ENCODE results near the gene TMBIM4.
A peak's percentile ranks its signal among the peaks of the same experiment; 100 is the strongest.
"Not testable (repeated sequence)": the region's sequence is repeated elsewhere in the genome, so short reads cannot be mapped to it uniquely, and the experiment has no call there.

The TMBIM4 gene

DNA sequence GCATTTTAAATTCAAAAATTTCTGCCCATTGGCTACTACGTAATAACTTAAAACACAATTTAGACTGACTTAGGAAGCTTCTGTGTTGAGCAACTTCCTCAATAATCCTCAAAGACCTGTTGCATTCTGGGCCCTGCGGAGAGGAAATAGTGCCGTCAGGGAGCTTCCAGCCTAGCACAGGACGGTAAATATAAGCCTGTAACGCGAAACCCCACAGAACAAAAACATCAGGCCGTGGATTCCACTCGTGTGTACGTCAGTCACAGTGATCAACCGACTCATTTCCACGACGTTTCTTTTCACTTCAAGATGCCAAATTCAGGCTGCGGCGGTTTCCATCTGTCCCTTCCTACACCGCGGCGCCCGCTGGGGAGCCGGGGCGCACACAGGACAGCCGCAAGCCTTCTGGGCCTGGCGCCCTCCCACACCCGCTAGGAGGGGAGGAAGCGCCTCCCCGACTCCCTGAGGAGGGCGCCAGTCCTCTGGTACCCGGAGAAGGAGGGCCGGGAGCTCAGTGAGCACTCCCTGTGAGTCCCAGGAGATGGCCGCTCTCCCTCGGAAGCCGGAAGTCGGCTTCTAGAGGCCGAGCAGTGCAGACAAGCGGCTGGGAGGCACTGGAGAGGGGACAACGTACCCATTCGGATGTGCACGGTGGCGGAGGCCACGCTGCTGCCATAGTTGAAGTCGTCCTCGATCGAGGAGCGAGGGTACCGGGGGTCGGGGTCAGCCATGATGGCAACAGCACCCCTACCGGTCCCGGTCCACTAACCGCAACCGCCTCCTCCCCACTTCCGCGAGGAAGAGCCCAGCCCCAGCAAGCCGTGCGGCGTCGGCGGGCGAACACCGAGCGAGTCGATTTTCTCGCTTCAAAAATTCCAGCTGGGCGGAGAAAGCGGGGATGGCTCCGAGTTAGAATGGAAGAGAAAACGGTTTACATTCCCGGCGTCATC lies at the start of gene TMBIM4:
Gene TMBIM4, minus strand, starts transcription at position 776 of the 950 bp plus-strand sequence. Its CDS starts 45 bp downstream, at position 731.
- peak; percentile 68 for DNase-seq (ENCODE audit: low read depth, low spot score)

DNA sequence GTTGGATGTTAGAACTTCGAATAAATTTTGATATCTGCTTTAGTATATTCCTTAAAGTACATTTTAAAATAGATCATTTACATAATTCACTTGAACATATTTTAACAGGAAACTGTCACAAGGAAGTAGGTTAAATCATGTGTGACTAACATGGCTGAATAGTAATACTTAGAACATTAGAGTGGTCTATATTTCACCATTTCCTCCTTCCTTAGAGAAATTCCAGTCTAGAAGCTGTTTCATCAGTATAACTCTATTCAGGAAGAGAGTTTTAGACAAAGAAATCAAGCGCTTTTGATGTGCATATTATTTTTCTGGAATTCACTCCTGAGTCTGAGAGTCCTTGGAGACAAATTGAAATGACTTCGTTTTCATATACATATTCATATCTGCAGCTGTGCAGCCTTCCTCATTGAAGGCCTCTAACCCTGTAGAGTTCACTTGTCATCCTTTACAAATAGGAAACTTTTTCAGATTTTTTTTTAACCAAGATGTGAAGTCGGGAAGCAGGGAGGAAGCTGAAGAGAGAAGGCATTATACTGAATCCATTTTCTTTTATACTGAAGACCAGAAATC lies 47.6 kb upstream of the TMBIM4 start:
- no peak for DNase-seq (ENCODE audit: low read depth, low spot score)

DNA sequence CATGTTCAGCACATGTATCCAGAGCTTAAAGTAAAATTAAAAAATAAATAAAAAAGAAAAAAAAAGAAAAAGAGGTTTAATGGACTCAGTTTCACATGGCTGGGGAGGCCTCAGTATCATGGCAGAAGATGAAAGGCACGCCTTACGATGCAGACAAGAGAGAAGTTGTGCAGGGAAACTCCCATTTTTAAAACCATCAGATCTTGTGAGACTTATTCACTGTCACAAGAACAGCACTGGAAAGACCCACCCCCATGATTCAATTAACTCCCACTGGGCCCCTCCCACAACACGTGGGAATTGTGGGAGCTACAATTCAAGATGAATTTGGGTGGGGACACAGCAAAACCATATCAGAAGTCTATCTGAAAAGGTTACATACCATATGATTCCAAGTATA lies 43.2 kb upstream of the TMBIM4 start:
- DNase-seq (ENCODE audit: low read depth, low spot score), result not testable (repeated sequence)

GRCh38 chr12:66211573-66211972 lies 41.8 kb upstream of the TMBIM4 start:
- not testable (repeated sequence) for DNase-seq (ENCODE audit: low read depth, low spot score)

DNA sequence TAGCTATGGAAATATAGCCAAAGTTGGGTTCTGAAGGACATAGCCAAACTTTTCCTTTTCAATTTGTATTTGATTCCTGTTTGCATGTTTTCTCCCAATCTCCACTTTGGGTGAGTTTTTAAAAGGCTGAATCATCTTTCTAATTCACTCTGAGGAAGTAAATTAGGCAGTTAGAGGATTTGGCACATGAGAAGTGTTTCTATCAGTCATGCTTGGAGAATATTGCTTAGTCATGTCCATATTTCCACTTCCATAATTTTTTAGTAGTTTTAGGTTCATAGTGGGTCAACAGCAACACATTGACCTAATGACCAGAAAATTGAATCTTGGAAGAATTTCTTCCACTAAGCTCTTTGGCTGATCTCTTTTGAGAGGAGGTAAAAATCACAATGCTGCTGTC lies 41.0 kb upstream of the TMBIM4 start:
- DNase-seq (ENCODE audit: low read depth, low spot score), result no peak

DNA sequence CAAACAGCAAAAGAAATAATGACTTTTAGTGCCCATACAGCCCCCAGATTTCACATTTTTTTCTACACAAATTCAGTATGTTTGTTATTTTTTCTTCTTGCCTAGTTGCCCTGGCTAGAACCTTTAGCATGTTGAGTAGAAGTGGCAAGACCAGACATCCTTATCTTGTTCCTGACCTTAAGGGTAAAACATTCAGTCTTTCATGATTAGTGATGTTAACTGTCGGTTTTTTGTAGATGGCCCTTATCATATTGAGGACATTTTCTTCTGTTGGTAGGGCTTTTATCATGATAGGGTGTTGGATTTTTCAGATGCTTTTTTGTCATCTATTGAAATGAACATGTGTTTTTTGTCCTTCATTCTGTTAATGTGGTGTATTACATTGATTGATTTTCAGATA lies 36.3 kb upstream of the TMBIM4 start:
- DNase-seq (ENCODE audit: low read depth, low spot score), result no peak

DNA sequence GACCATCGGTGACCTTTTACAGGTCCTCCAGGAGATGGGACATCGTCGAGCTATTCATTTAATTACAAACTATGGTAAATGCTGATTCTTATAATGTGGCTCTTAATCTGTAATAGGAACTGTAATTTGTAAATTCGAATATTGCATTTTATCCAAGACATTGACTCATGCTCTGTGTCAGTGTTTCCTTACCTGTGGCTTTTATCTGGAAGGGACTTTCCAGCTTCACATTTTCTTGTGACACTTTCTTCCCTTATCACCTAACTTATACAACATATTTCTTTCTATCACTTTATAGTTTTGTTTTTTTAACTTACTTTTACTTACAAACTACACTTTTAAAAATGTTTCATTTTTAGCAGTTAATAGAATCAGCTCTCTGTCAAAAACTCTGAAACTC lies 34.0 kb upstream of the TMBIM4 start:
- no peak for DNase-seq (ENCODE audit: low read depth, low spot score)

DNA sequence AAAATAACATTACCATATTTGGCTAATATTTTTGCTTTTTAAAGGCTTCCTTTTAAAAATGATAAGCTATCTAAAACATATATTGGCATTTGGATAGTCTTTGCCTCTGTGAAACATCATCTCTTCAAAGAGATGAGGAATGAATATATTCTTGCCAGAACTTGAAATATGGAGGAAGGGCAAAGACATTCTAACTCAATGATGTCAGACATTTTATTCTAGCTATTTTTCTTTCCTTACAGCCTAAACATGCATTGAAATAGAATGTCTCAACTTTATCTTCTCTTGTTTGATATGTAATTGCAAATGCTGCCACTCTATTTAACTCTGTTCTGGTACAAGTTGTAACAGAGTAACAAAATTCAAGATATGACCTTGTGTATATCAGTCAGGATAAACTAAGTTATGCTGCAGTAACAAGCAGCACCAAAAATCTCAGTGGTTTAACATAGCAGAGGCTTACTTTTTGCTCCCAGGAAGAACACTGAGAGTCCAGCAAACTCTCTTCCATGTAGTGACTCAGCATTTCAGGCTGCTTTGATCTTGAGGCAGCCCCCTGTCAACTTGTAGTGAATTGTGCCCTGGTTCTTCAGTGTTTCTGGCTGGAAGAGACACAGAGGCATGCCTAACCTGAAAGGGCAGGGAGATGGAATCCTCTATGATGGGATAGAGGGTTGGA lies 30.2 kb upstream of the TMBIM4 start:
- no peak for DNase-seq (ENCODE audit: low read depth, low spot score)

GRCh38 chr12:66199141-66199540 lies 29.3 kb upstream of the TMBIM4 start:
- no peak for DNase-seq (ENCODE audit: low read depth, low spot score)

GRCh38 chr12:66197495-66197921 lies 27.7 kb upstream of the TMBIM4 start:
- no peak for DNase-seq (ENCODE audit: low read depth, low spot score)

DNA sequence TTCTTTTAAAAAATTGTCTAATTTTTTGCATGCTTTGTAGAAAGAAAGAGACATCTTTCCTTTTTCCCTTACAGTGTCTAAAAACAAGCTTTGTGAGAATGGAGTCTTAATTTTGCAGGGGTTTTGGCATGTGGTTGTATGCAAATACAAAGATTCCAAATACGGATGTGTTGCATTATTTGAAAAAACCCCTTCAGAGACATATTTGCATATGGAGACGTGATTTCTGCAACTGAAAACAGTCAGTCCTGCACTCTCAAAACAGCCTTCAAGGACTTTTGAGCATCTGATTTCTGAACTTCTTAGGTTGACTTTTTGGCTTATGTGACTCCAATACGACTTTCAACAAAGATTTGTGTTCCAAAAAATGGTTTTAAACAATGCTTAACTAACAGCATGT lies 27.0 kb upstream of the TMBIM4 start:
- no peak for DNase-seq (ENCODE audit: low read depth, low spot score)

GRCh38 chr12:66195242-66195641 lies 25.4 kb upstream of the TMBIM4 start:
- DNase-seq (ENCODE audit: low read depth, low spot score), result no peak

- DNase-seq (ENCODE audit: low read depth, low spot score), result no peak
These were observed 24.3 kb upstream of the TMBIM4 start for GRCh38 chr12:66194122-66194521.

DNA sequence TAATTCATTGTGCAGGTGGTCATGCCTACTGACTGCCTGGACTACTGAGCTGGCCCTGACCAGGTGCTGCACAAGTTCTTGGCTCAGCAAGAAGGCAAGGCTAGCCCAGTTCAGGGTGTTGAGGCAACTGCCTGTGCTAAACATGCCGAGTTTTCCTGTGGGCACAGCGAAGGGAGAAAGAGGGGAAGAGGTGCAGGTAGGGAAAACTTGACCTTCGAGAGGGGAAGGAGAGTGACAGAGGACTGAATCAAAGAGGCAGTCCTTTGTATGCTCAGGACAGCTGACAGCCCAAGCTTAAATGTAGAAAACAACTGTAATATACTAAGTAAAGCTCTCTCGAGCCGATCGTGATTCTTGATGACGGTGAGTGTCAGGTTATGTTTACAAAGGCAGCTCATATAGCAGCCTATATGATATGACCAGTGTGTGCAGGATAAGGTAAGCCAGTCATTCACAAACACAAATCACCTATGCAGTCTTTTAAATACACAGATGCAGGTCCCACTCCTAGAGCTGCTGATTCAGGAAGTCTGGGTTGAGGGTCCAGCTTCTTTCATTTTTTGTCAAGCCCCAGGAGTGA lies 21.8 kb upstream of the TMBIM4 start:
- no peak for DNase-seq (ENCODE audit: low read depth, low spot score)

- DNase-seq (ENCODE audit: low read depth, low spot score), result no peak
These were observed 20.9 kb upstream of the TMBIM4 start for GRCh38 chr12:66190519-66191370.

DNA sequence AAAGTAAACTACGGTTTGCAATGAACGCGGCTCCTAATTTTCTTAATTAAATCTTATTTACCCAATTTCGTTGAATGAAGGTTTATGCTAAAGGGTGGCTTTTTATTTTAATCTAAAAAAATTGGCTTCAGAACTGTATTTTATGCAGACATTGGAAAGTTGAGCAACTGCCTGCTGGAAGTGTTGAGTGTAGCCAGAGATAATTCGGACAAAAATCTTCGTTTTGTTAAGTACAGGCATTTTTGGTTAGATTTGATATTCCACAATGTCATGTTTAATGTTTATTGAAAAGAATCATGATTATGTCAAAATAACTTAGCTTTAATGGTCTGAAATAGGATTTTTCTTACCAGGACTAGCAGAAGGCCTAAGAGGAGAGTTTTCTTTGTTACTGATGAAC lies 20.1 kb upstream of the TMBIM4 start:
- DNase-seq (ENCODE audit: low read depth, low spot score), result no peak

GRCh38 chr12:66189486-66189843 lies 19.7 kb upstream of the TMBIM4 start:
- DNase-seq (ENCODE audit: low read depth, low spot score), result no peak

GRCh38 chr12:66188584-66189485 lies 19.0 kb upstream of the TMBIM4 start, which contains the start of gene IRAK3:
IRAK3 (plus strand) TSS chr12:66189214; CDS start chr12:66189300, 86 bp downstream.
- DNase-seq (ENCODE audit: low read depth, low spot score), result no peak

DNA sequence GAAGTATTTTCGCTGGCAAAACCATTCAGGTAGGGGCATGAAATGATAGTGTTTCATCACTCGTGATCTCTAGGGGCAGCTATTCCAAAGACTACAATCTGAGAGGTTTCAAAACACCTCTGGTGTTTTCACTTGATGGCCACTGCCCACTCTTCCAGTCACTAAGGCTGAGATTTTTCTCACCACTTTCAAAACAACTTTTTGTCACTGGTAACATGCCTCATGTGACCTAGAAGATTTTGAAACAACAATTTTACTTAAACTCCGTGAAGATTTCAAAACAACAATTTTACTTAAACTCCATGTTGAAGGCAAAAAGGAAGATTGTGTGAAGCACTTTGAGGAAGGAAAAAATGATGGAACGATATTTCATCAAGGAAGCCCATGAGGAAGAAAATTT lies 18.0 kb upstream of the TMBIM4 start:
- DNase-seq (ENCODE audit: low read depth, low spot score), result no peak

- no peak for DNase-seq (ENCODE audit: low read depth, low spot score)
These were observed 17.2 kb upstream of the TMBIM4 start for GRCh38 chr12:66187036-66187435.
